Measurements from ENCODE around the gene PLAC1. TPM values are rescaled to one million over a fixed set of nuclear protein-coding genes. Genes with fewer than 3 reads are reported as not detected.

Gene PLAC1
- total RNA-seq, 1 experiment from 2014 or later = 0.34 TPM

GRCh38 chrX:134544513-134545151 is 113.6 kb downstream of the PLAC1 start:
- POLR2A ChIA-PET = no interaction called here
- Histone ChIP-seq H3K36me3 (ENCODE audit: control insufficient read depth in 1 of 2, insufficient read depth in 2 of 2, low read length in 2 of 2) (no peaks in the 10 kb centered on the region), H3K4me3 (replicated peaks in 1 of 2; ENCODE audit: low read depth in 1 of 2, low read length in 2 of 2) (no peak overlapping the region), H2AFZ (ENCODE audit: low read depth, low read length, poor library complexity, severe bottlenecking) (no peak overlapping the region), H3K4me1 (ENCODE audit: control insufficient read depth in 1 of 2, insufficient read depth in 2 of 2, low read length in 2 of 2) (peaks cover 4 to 20% of the 10 kb centered on the region in 2 experiments; a peak in 3 of 4 replicates), H3K9ac (ENCODE audit: low read length) (no peak overlapping the region), H3K9me2 (ENCODE audit: insufficient read depth) (no peaks in the 10 kb centered on the region), H3K27ac (ENCODE audit: low read depth, low read length) (no peak overlapping the region), H4K20me1 (ENCODE audit: insufficient read depth) (no peaks in the 10 kb centered on the region), H3K4me2 (ENCODE audit: low read length) (no peak overlapping the region), H3K27me3 (ENCODE audit: insufficient read depth, low read length) (0 out of 2 replicates have a peak, but pooled peaks cover 10% of the 10 kb centered on the region), H3K79me2 (ENCODE audit: insufficient read depth, low read length) (no peaks in the 10 kb centered on the region), H3K9me3 (ENCODE audit: control insufficient read depth in 1 of 2, insufficient read depth in 1 of 2, low read depth in 1 of 2, low read length in 2 of 2) (no peaks in the 10 kb centered on the region)
- CTCF ChIA-PET = no interaction called here
- intact Hi-C loops (cut with micrococcal nuclease) = no loop called here
- DNase-seq (ENCODE audit: low read depth, low spot score) (no peak), ATAC-seq (no peak)
- TF ChIP-seq FOSL1 (IDR thresholded peaks at IDR 0.05; ENCODE audit: low read depth) (no peak), POLR2AphosphoS5 (IDR thresholded peaks at IDR 0.05; ENCODE audit: low read depth, low read length) (no peak), ELF1 (IDR thresholded peaks at IDR 0.05; ENCODE audit: borderline replicate concordance, low read depth) (no peak), JUND (IDR thresholded peaks at IDR 0.05) (no peak), RAD21 (IDR thresholded peaks at IDR 0.05; ENCODE audit: low read depth) (no peak), ZFX (IDR thresholded peaks at IDR 0.05) (no peak), YY1 (IDR thresholded peaks at IDR 0.05; ENCODE audit: extremely low read depth, insufficient replicate concordance, low read depth, low read length) (no peak), POLR2A (IDR thresholded peaks at IDR 0.05; ENCODE audit: borderline replicate concordance, extremely low read depth, insufficient read depth, insufficient read length) (no peak), EZH2 (IDR thresholded peaks at IDR 0.05) (no peak), ZNF274 (IDR thresholded peaks at IDR 0.05; ENCODE audit: low read depth, low read length) (no peak)
- TF ChIP-seq, protein P1, sequence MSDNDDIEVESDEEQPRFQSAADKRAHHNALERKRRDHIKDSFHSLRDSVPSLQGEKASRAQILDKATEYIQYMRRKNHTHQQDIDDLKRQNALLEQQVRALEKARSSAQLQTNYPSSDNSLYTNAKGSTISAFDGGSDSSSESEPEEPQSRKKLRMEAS (IDR thresholded peaks at IDR 0.05) = no peak
- TF ChIP-seq, protein P2, sequence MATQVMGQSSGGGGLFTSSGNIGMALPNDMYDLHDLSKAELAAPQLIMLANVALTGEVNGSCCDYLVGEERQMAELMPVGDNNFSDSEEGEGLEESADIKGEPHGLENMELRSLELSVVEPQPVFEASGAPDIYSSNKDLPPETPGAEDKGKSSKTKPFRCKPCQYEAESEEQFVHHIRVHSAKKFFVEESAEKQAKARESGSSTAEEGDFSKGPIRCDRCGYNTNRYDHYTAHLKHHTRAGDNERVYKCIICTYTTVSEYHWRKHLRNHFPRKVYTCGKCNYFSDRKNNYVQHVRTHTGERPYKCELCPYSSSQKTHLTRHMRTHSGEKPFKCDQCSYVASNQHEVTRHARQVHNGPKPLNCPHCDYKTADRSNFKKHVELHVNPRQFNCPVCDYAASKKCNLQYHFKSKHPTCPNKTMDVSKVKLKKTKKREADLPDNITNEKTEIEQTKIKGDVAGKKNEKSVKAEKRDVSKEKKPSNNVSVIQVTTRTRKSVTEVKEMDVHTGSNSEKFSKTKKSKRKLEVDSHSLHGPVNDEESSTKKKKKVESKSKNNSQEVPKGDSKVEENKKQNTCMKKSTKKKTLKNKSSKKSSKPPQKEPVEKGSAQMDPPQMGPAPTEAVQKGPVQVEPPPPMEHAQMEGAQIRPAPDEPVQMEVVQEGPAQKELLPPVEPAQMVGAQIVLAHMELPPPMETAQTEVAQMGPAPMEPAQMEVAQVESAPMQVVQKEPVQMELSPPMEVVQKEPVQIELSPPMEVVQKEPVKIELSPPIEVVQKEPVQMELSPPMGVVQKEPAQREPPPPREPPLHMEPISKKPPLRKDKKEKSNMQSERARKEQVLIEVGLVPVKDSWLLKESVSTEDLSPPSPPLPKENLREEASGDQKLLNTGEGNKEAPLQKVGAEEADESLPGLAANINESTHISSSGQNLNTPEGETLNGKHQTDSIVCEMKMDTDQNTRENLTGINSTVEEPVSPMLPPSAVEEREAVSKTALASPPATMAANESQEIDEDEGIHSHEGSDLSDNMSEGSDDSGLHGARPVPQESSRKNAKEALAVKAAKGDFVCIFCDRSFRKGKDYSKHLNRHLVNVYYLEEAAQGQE (IDR thresholded peaks at IDR 0.05; ENCODE audit: low read depth) = no peak
- TF ChIP-seq, protein P3, sequence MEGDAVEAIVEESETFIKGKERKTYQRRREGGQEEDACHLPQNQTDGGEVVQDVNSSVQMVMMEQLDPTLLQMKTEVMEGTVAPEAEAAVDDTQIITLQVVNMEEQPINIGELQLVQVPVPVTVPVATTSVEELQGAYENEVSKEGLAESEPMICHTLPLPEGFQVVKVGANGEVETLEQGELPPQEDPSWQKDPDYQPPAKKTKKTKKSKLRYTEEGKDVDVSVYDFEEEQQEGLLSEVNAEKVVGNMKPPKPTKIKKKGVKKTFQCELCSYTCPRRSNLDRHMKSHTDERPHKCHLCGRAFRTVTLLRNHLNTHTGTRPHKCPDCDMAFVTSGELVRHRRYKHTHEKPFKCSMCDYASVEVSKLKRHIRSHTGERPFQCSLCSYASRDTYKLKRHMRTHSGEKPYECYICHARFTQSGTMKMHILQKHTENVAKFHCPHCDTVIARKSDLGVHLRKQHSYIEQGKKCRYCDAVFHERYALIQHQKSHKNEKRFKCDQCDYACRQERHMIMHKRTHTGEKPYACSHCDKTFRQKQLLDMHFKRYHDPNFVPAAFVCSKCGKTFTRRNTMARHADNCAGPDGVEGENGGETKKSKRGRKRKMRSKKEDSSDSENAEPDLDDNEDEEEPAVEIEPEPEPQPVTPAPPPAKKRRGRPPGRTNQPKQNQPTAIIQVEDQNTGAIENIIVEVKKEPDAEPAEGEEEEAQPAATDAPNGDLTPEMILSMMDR (IDR thresholded peaks at IDR 0.05 in 2 of 3, conservative IDR thresholded peaks at IDR 0.05 in 1 of 3; ENCODE audit: borderline replicate concordance in 1 of 3, insufficient read depth in 1 of 3, low read depth in 2 of 3, low read length in 2 of 3) = no peak
- RAD21 ChIA-PET (ENCODE audit: low non-redundant PET in 1 of 2, low total read pairs in 2 of 2, uncharacterized antibody in 2 of 2, unreplicated experiment in 2 of 2) = no interaction called here
- no TSS peak for BruUV-seq (replicated peaks)
